ENCODE results near the gene CLCF1.

The CLCF1 gene

DNA sequence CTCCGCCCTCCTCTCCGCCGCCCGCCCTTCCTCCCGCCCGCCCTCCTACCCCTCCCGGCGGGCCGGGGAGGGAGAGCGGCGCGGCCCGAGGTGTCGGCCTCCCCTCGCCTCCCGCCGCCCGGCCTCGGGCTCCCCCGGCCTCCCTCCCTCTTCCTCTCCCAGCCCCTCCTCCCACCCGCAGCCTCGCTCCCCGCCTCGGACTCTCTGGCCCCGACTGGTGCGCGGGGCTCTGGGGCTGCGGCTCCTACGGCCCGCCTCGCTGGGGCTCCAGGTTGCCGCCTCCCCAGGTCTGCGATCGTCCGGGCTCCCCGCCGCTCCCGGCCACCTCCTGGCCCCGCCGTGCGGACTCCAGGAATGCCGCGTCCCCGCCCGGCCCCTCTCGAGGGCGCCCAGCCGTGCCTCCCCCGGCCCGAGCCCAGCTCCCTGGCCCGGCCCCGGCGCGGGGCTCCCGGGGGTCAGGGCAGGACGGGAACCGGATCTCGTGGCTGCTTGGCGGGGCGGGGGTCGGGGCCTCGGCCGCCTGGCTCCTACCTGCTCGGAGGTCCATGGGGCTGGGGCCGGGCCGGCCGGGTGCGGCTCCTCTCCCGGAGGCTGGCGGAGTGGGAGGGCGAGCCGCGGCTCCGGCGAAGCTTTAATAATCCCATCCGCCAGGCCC, at the start of gene CLCF1:
Gene CLCF1, minus strand, starts transcription at position 606 of the 655 bp plus-strand sequence. Its CDS starts 59 bp downstream, at position 547.
- DNase-seq (ENCODE audit: low spot score): no peak

DNA sequence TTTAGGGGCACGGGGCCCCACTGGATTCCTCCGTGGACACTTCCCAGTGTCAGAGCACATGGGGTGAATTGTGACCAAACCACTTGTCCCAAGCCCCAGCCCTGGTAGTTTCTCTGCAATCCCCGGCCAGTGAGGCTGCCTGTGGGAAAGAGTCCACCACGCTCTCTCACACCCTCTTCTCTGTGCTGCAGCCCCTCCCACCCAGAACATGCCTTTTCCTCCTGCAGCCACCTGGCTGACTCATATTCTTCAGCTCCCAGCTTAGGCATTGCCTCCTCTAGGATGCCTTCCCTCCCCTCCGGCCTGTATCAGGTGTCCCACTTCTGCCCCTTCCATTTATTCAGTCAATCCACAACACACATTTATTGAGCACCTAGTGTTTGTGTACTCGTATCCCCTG, 49.5 kb upstream of the CLCF1 start:
- DNase-seq (ENCODE audit: low spot score): no peak

DNA sequence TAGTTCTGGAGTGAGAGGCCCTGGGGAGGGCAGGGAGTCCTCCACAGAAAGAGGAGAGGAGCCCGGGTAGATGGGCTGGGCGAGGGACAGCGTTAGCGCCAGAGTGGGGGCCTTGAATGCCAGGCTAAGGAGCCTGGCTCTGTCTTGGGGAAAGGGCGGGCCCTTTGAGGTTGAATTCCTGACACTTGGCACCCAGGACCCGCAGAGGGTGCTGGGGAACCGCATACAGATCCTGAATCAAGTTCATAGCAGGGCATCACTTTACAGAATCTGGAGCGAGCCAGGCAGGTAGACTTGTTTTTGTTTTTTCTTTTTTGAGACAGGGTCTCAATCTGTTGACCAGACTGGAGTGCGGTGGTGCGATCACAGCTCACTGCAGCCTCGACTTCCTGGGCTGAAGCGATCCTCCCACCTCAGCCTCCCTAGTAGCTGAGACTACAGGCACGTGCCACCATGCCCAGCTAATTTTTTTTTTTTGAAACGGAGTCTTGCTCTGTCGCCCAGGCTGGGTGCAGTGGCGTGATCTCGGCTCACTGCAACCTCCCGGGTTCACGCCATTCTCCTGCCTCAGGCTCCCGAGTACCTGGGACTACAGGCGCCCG, 48.1 kb upstream of the CLCF1 start:
- DNase-seq (ENCODE audit: low spot score): no peak

DNA sequence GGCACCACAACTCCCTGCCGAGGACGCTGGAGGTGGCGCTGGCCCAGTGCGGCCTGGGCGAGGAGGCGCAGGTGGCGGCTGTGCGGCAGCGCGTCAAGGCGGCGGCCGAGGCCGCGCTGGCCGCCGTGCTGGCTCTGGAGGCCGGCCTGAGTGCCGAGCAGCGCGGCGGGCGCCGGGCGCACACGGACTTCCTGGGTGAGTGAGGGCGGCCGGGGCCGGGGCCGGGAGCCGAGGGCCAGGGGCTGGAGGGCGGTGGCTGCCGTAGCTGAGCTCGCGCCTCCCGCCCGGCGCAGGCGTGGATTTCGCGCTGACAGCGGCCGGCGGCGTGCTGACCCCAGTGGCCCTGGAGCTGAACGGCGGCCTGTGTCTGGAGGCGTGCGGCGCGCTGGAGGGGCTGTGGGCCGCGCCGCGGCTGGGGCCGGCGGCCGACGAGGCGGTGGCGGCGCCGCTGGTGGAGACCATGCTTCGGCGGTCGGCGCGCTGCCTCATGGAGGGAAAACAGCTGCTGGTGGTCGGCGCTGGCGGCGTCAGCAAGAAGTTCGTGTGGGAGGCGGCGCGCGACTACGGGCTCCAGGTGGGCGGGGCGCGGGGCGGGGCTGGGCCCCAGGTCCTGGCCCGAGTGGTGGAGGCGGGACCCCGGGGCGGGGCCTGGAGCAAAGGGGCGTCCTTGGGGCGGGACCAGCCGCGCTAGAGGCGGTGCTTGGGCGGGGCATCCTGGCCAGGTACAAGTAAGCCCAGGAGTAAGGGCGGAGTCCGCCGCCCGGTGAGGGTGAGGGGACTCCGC, 47.4 kb upstream of the CLCF1 start:
- peak; percentile 82 for DNase-seq (ENCODE audit: low spot score)

DNA sequence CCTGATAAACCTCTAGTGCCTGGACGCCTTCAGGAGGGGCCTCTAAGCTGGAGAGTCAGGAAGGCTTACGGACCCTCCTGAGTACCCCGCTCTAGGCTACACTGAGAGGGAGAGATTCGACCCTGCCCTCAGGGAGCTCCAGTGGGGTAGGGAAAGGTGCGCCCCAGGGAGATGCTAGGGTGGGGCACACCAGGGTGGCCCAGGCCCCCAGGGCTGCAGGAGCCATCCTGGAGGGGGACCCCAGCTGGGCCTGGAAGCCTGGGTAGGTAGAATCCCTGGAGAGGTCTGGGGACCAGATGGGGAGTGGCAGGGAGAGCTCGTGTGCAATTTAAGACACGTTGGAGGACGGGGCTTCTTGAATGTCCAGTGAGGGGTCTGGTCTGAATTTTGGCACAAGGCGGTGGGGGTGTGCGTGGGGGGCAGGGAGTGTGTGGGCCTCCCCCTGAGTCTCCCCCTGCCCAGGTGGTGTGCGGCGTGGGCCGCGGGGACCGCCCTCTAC, 46.8 kb upstream of the CLCF1 start:
- no peak for DNase-seq (ENCODE audit: low spot score)

DNA sequence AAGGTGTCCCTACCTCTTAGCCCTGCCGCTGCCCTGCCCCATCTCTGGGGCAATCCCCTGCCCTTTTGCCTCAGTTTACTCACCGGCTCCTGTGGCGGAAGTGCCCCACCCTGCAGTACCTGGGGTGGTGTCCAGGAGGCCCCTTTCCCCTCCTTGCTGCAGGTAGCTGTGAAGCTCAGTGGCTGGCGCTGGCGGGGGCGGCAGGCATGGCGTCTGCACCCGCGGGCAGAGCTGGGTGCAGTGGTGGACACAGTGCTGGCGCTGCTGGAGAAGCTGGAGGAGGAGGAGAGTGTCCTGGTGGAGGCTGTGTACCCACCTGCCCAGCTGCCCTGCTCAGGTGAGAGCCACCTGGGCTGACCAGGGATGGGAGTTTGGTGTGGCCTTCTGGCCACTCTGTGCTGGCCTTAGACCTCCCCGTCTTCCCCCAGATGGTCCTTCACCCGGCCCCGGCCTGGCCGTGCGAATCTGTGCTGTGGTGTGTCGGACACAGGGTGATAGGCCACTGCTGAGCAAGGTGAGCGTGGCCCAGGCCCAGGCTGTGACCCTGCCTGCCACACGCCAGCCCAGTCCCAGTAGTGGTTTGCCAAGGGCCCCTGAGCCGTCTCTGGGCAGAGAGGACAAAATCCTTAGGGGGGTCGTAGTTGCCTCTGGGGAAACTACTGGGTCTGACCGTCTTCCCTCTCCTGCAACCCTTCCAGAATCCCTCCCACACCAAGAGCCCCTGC, 46.1 kb upstream of the CLCF1 start:
- DNase-seq (ENCODE audit: low spot score): no peak

DNA sequence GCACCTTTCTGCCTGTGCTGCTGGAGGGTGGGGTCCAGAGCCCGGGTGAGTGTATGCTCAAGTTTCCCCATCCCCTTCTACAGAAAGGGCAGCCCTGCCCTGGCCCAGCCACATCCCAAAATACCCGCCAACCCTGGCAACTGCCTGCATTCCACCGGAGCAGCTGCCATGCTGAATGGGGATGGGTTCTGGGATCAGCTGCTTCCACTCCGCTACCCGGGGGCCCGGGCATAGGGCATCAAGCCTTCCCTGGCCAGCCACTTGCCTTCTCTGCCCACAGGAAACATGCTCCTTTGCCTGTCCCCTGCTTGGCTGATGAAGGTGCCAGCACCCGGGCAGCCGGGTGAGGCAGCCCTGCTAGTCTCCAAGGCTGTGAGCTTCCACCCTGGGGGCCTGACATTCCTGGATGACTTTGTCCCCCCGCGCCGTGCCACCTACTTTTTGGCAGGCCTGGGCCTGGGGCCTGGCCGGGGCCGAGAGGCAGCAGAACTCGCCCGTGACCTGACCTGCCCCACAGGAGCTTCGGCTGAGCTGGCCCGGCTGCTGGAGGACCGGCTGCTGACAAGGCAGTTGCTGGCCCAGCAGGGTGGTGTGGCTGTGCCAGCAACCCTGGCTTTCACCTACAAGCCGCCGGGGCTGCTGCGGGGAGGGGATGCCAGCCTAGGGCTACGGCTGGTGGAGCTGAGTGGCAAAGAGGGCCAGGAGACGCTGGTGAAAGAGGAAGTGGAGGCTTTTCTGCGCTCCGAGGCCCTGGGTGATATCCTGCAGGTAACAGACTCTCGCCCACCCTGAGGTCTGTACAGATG, 45.3 kb upstream of the CLCF1 start:
- peak; percentile 28 for DNase-seq (ENCODE audit: low spot score)

DNA sequence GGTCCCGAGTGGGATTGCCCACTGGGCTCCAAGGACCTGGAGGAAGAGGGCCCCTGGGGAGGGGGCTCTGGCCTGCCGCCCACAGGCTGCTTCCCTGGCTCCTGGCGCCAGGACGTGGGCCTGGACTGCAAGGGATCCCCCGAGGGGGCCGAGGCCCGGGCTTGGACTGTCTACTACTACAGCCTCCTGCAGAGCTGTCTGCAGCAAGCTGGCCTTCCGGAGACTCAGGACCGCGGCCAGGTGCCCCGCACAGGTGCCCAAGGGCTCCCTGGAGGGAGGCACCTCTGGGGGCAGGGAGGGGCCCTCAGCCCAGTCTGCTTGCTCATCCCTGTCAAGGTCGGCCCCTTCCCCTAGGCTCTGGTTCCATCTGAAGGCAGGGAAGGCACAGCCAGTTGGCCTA, 44.0 kb upstream of the CLCF1 start:
- no peak for DNase-seq (ENCODE audit: low spot score)

DNA sequence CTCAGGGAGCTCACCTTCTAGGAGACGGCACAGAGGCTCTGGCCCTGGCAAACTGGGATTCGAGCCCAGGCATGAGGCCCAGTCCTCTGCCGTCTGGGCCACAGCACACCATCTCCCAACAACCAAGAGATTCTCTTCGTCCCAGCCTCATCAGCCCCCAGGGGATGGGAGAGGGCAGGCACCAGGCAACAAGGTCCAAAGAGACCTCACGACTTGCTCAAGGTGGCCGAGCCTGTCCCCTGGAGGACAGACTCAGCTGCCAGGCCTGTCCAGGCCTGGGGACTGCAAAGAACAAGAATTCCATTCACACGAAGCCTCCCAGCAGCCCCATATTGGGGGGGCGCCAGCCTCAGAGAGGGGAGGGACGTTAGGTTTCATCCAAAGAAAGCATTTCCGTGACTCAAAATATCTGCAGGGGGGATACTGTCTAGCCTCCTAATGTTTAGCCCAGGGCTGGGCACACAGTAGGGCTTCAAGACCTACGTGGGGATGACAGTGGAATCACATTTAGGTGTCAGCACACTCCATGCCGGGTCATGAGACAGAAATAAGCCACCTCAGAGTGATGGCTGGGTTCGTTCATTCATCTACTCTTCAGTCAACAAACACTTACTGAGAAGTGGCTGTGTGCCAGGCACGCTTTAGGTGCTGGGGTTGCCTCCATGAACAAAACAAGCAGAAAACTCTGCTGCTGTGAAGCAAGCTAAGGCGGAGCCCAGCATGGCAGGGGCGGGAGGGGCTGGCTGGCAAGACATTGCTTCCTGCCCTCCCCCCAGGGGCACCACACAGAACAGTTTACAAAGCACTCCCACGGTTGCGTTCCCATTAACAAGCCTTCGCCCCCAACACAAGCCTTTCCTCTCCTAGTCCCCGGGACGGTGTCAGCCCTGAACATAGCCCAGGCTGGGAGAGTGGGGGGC, 43.3 kb upstream of the CLCF1 start:
- DNase-seq (ENCODE audit: low spot score): peak; percentile 58

DNA sequence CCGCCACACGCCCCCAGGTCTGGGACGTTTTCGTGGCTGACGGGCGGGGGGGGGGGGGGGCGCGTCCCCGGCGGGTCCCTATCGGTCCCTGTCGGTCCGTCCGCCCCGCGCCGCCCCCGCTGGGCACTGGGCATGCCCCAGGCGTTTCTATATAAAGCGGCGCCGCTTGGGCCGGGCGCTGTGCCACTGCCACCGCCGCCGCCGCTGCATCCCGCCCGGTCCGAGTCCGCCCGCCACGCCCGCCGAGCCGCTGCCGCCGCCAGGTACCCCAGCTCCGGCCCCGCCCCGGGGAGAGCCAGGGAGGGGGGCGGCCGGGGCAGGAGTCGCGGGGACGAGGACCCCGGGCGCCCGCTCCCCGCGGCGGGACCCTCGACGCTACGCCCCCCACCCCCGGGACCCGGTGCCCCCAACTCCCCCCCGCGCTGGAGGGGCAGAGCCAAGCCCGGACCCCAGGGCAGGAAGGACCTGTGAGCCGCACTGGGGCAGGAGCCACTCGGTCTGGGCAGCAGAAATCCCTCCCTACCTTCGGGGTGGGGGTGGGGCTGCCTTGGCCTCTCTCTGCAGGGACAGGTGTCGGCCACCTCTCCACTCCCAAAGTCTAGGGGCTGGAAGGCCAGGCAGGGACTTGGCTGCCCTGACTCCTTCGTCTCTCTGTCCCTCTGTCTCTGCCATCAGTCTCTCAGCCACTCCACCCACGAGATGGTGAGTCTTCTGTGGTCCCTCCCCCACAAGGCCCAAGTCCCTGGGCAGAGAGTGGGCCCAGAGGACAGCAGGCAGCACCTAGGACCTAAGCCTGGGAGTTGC, 42.3 kb upstream of the CLCF1 start, which contains the start of gene CARNS1:
Gene CARNS1, plus strand, starts transcription at position 178 of the 804 bp plus-strand sequence. Its CDS starts 522 bp downstream, at position 700.
- no peak for DNase-seq (ENCODE audit: low spot score)

DNA sequence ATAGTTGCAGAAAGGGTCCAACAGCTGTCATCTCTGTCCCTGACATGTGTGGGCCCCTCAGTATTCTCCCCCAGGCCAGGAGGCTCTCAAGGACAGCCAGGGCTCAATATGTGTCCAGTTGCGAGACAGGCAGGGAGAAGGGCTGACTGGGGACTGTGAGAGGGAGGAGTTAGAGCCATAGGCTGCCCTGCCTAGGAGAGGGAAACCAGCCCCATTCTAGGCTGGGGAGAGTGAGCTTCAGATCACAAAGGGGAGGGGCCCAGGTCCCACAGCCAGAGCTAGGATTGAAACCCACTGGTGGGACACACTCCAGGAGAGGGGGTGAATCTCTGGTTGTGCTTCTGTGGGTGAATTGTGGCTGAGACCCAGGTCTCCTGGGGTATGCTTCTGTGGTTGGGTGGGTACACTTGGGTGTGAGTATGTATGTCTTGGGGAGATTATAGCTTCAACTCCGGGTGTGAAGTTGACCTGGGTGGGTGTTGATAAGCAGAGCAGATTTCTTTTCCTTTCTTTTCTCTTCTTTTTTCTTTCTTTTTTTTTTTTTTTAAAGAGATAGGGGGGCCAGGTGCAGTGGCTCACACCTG, 40.0 kb upstream of the CLCF1 start:
- DNase-seq (ENCODE audit: low spot score): peak; percentile 45

DNA sequence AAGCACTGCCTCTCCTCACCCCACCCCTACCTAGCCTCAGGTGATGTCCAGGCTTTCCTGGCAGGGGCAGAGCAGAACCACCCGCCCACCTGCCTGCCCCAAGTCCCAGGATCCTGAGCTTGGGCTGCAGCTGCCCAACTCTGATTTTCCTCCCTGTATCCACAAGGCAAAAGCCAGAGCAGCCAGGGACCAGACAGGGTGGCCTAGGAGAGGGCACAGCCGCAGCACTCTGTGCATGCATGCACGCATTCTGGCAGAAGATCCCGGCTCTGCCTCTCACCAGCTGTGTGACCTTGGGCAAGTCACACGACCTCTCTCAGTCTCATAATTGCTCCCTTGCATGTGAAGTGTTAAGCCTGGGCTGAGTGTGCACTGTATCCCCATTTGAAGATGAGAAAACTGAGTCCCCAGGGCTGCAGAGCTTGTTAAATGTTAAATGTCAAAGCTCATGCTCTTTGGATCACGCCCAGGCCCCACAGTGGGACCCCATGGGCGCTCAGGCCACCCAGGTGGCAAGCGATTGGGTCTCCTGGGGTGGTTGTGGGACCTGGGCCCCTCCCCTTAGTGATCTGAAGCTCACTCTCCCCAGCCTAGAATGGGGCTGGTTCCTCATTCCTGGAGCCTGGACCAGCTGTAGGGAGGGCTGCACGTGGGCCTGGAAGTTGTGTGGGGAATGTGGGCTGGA, 39.2 kb upstream of the CLCF1 start:
- DNase-seq (ENCODE audit: low spot score): no peak

DNA sequence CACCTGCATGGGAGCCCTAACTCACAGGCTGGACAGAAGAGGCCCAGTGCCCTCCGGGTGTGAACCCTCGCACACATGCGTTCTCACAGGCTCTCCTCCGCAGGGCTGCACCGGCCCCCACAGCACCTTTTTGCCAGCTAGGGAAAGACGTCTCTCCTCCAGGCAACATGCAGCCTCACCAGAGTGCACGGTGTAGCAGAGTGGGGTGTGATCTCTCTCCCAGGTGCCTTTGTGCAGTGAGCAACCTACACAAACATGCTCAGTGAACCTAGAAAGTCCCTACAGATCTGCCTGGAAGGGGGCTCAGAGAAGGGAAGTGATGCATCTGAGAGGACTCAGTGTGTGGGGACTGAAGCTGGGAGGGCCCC, 38.4 kb upstream of the CLCF1 start:
- DNase-seq (ENCODE audit: low spot score): no peak

DNA sequence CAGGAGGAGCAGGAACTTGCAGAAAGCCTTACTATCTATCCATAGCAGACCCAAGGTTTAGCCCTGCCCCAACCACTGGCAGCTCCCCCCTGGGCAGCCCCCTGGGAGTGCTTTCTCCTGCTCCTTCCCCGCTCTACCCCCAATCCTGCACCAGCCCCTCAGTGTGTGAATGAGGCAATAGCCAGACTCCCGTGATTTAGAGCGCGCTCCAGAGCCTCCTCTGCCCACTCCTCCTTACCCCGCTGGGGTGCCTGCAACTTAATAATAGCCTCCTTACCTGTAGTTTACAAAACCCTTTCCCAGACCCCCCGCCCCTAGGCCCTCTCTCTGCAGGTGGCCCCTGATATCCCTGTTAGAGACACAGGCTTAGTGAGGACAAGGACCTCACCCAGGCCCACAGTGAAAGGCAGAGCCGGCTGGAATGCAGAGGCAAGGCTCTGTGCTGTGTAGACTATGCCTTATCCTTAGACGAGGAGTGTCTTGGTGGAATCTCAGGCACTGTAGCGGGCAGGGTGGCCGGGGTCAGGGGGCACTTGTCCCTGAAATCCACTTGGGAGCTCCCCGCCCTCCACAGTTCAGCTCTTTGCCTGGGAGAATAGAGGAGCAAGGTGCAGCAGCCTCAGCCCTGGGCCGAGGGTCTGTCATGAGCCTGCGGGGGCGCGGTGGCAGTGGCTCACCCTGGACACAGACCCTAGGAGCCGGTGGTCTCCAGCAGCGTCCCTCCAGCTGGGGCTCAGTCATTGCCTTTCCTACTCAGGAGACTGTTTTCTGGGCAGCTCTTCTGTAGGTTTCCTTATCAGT, 37.8 kb upstream of the CLCF1 start:
- DNase-seq (ENCODE audit: low spot score): no peak

DNA sequence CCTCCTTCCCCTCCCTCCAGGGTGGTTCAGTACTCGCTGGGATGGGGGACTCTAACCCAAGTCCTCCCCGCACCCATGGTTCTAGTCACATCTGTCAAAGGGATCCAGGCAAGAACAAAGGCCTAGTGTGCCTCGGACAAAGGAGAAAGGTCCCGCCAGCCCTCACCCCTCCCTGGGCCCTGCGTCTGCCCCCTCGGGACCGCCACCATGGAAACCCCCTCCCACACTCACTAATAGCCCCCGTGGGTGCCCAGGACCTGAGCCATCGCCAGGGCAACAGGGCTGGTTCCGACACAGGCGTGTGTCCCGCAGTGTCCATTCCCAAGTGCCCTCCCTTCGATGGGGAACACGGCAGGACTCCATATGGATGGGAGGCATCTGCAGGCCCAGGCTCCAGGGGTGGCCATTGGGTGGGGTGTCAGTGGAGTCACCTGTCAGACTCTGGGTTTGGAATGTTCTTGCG, 37.0 kb upstream of the CLCF1 start:
- DNase-seq (ENCODE audit: low spot score): peak; percentile 98

DNA sequence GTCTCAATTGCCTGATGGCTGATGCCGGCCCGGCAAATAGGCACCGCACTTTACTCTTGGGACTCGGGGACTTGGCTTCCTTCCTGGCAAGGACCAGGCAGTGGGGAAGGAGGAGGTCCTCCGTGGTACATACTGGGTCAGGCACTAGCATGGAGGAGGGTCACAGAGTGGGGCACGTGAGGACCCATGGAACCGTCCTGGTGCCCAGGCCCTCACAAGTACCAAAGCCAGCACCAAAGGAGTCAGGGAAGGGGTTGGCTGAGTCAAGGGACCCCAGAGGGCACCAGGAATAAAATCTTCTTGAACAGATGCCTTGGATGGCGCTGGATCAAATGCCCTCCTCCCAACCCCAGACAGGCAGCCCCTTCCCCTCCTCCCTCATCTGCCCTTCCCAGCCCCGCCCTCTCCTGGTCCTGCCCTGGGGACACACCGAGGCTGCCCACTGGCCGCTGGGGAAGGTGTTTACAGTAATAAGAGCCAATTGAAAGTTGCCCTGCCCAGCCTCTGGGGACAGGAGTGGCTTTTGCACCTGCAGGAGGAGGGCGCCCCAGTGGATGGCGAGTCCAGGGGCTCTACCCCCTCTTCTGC, 36.5 kb upstream of the CLCF1 start:
- DNase-seq (ENCODE audit: low spot score): peak; percentile 40

DNA sequence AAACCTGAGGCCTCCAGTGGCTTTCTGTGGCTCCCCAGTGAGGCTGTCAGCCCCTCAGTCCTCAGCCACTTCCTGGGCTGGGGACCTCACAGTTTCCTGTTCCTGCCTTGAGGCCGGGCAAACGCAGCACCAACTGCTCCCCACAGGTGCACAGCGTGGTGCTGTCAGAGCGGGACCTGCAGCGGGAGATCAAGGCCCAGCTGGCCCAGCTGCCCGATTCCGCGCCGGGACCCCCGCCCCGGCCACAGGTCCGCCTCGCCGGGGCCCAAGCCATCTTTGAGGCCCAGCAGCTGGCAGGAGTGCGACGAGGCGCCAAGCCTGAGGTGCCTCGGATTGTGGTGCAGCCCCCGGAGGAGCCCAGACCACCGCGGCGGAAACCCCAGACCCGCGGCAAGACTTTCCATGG, 35.9 kb upstream of the CLCF1 start:
- no peak for DNase-seq (ENCODE audit: low spot score)
